Ascending aorta (tissue), 2 donors: ENCODE data around the gene ALKBH5. TPM values are rescaled to one million over a fixed set of nuclear protein-coding genes. Genes with fewer than 3 reads are reported as not detected.

Experiments used
- DNase-seq, 2 donors: peaks; one replicate each; pipeline ENCODE4 v3.0.0-alpha.2; 2019; ENCODE audit warnings: low spot score in 2 of 2
- H3K27ac ChIP-seq, 2 donors: fragments of 200-600 bp; sonication (generic); one replicate each; pipeline ENCODE4 v1.5.1; 2016 to 2017; ENCODE audit warnings: mild to moderate bottlenecking in 1 of 2
- H3K27me3 ChIP-seq: fragments of 200-600 bp; sonication (generic); one replicate; pipeline ENCODE4 v1.5.1; 2017
- H3K36me3 ChIP-seq, 2 donors: fragments of 200-600 bp; sonication (generic); one replicate each; pipeline ENCODE4 v1.5.1; 2016
- H3K4me1 ChIP-seq, 2 donors: fragments of 200-600 bp; sonication (generic); one replicate each; pipeline ENCODE4 v1.5.1; 2016 to 2017; ENCODE audit warnings: mild to moderate bottlenecking in 1 of 2
- H3K4me3 ChIP-seq, 2 donors: fragments of 200-600 bp; sonication (generic); one replicate each; pipeline ENCODE4 v1.5.1; 2016 to 2017; ENCODE audit warnings: mild to moderate bottlenecking in 1 of 2
- H3K9me3 ChIP-seq, 2 donors: fragments of 200-600 bp; sonication (generic); one replicate each; pipeline ENCODE4 v1.5.1; 2016
- CTCF ChIP-seq, 3 experiments: fragments of 200-600 bp in 2 of 3; fragments of 450-650 bp in 1 of 3; sonication (generic) in 2 of 3; IDR thresholded peaks; one replicate each; pipeline ENCODE4 v1.5.1; 2016 to 2019; ENCODE audit warnings: antibody characterized with exemption in 3 of 3, mild to moderate bottlenecking in 1 of 3, moderate library complexity in 1 of 3
- intact Hi-C: fragments of 100-400 bp; cut with DNase I; formaldehyde crosslinking; loops from one replicate; pipeline ENCODE4 v1.15.1; 2023
- total RNA-seq: library from RNA; depleted of rRNA; stranded (reverse); fragments of >200 nt; gene quantifications from one replicate; pipeline ENCODE4 v1.1.0, GENCODE V29; 2016

The ALKBH5 gene
- total RNA-seq, 1 donor from 2014 or later: 73.4 TPM

- H3K27me3 ChIP-seq: no peaks in the 10 kb centered on the region
- no peak for DNase-seq
- no peak overlapping the region for H3K4me3 ChIP-seq
- TF ChIP-seq CTCF (IDR thresholded peaks at IDR 0.05): no peak
- H3K9me3 ChIP-seq: no peaks in the 10 kb centered on the region
- H3K36me3 ChIP-seq: peaks cover 98% of the 10 kb centered on the region in 2 donors
- peaks cover 0 to 2% of the 10 kb centered on the region in 2 donors for H3K4me1 ChIP-seq
- no peak overlapping the region for H3K27ac ChIP-seq
- intact Hi-C loops: no loop called here
Observed at GRCh38 chr17:18250259-18250658, 66.6 kb downstream of the ALKBH5 start.

GRCh38 chr17:18250708-18251107 is 67.1 kb downstream of the ALKBH5 start:
- Histone ChIP-seq H3K27me3 (no peaks in the 10 kb centered on the region), H3K36me3 (peaks cover 98% of the 10 kb centered on the region in 2 donors), H3K9me3 (no peaks in the 10 kb centered on the region), H3K4me3 (no peak overlapping the region), H3K4me1 (peaks cover 0 to 2% of the 10 kb centered on the region in 2 donors), H3K27ac (no peak overlapping the region)
- intact Hi-C loops: no loop called here
- no peak for DNase-seq
- TF ChIP-seq CTCF (IDR thresholded peaks at IDR 0.05): no peak

GRCh38 chr17:18251204-18251603 is 67.6 kb downstream of the ALKBH5 start:
- intact Hi-C loops: no loop called here
- no peaks in the 10 kb centered on the region for H3K9me3 ChIP-seq
- no peak for TF ChIP-seq CTCF (IDR thresholded peaks at IDR 0.05)
- H3K4me1 ChIP-seq: peaks cover under 1 to 2% of the 10 kb centered on the region in 2 donors
- H3K36me3 ChIP-seq: peaks cover 98% of the 10 kb centered on the region in 2 donors
- DNase-seq: no peak
- no peak overlapping the region for H3K4me3 ChIP-seq
- H3K27me3 ChIP-seq: no peaks in the 10 kb centered on the region
- no peak overlapping the region for H3K27ac ChIP-seq

- H3K36me3 ChIP-seq: peaks cover 91 to 93% of the 10 kb centered on the region in 2 donors
- TF ChIP-seq CTCF (IDR thresholded peaks at IDR 0.05): no peak
- H3K4me1 ChIP-seq: peaks cover 9 to 10% of the 10 kb centered on the region in 2 donors
- DNase-seq: no peak
- no peaks in the 10 kb centered on the region for H3K9me3 ChIP-seq
- no peaks in the 10 kb centered on the region for H3K27me3 ChIP-seq
- no peak overlapping the region for H3K27ac ChIP-seq
- no peak overlapping the region for H3K4me3 ChIP-seq
- intact Hi-C loops: no loop called here
Observed at GRCh38 chr17:18252160-18252559, 68.5 kb downstream of the ALKBH5 start.

- H3K36me3 ChIP-seq: peaks cover 81 to 82% of the 10 kb centered on the region in 2 donors
Observed at GRCh38 chr17:18253187-18253884, 69.7 kb downstream of the ALKBH5 start.

More at GRCh38 chr17:18253187-18253884, 69.7 kb downstream of the ALKBH5 start:
- TF ChIP-seq CTCF (IDR thresholded peaks at IDR 0.05): no peak
- intact Hi-C loops: no loop called here
- Histone ChIP-seq H3K4me1 (peaks cover 12 to 15% of the 10 kb centered on the region in 2 donors), H3K4me3 (no peak overlapping the region), H3K27ac (no peak overlapping the region), H3K27me3 (no peaks in the 10 kb centered on the region), H3K9me3 (no peaks in the 10 kb centered on the region)
- DNase-seq: no peak
